ENCODE measurements around the gene CSTF1. TPM values are rescaled to one million over a fixed set of nuclear protein-coding genes. Genes with fewer than 3 reads are reported as not detected.

CSTF1 gene
- total and polyA plus RNA-seq, 2 of the 8 experiments (the other 6 are each of a cell fraction or from before 2014, with no cell fraction given), result 59.4 to 83.5 TPM

GRCh38 chr20:56392132-56392880, at the start of gene CSTF1, which contains the start of gene AURKA (continued):
- TF ChIP-seq CHD7 (IDR thresholded peaks at IDR 0.05; ENCODE audit: insufficient replicate concordance, low read length), result no peak
